RWPE1 (cell line): ENCODE data around the gene GRIK4.
"Not testable (repeated sequence)": the region's sequence is repeated elsewhere in the genome, so short reads cannot be mapped to it uniquely, and the experiment has no call there.

Experiments
- CTCF ChIA-PET: fragments of 350-600 bp; sonication (Branson Sonifier 250); formaldehyde crosslinking; extraction: SDS; loops from one replicate; lab custom pipeline; 2021; lab: Yijun Ruan, JAX
- POLR2A ChIA-PET: fragments of 400-600 bp; formaldehyde crosslinking; extraction: SDS; loops from one replicate; lab custom pipeline; 2020; ENCODE audit warnings: antibody characterized with exemption; ENCODE audit not compliant: low non-redundant PET; lab: Yijun Ruan, JAX
- DNase-seq: peaks from one replicate; pipeline ENCODE4 v3.0.0; 2012; ENCODE audit warnings: low spot score
- H3K27ac ChIP-seq: fragments of 450-650 bp; 2 replicates; pipeline ENCODE4 v1.5.1; 2017
- TF ChIP-seq, protein P1 (sequence below): fragments of 450-650 bp; conservative IDR thresholded peaks from 2 replicates; pipeline ENCODE4 v1.5.1; 2017; ENCODE audit warnings: low read depth, mild to moderate bottlenecking

The GRIK4 gene

GRCh38 chr11:120759046-120759445 is 247.5 kb downstream of the GRIK4 start:
- TF ChIP-seq, protein P1, sequence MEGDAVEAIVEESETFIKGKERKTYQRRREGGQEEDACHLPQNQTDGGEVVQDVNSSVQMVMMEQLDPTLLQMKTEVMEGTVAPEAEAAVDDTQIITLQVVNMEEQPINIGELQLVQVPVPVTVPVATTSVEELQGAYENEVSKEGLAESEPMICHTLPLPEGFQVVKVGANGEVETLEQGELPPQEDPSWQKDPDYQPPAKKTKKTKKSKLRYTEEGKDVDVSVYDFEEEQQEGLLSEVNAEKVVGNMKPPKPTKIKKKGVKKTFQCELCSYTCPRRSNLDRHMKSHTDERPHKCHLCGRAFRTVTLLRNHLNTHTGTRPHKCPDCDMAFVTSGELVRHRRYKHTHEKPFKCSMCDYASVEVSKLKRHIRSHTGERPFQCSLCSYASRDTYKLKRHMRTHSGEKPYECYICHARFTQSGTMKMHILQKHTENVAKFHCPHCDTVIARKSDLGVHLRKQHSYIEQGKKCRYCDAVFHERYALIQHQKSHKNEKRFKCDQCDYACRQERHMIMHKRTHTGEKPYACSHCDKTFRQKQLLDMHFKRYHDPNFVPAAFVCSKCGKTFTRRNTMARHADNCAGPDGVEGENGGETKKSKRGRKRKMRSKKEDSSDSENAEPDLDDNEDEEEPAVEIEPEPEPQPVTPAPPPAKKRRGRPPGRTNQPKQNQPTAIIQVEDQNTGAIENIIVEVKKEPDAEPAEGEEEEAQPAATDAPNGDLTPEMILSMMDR, result no peak
- CTCF ChIA-PET, result interaction anchor here (0.5 to 0.7 kb wide), 2 partner anchors 44 to 186 kb away, joined by 3 read pairs; no protein-coding TSS in a partner anchor

GRCh38 chr11:120765710-120766109 is 254.2 kb downstream of the GRIK4 start:
- POLR2A ChIA-PET, DNase-seq, H3K27ac ChIP-seq: not testable (repeated sequence)
- CTCF ChIA-PET, result interaction anchor here (0.6 kb wide), 1 partner anchor 36 kb away, joined by 9 read pairs; no protein-coding TSS in a partner anchor

More at GRCh38 chr11:120759046-120759445, 247.5 kb downstream of the GRIK4 start:
- no peak overlapping the region for H3K27ac ChIP-seq
- DNase-seq, result no peak
- POLR2A ChIA-PET, result no interaction called here

DNA sequence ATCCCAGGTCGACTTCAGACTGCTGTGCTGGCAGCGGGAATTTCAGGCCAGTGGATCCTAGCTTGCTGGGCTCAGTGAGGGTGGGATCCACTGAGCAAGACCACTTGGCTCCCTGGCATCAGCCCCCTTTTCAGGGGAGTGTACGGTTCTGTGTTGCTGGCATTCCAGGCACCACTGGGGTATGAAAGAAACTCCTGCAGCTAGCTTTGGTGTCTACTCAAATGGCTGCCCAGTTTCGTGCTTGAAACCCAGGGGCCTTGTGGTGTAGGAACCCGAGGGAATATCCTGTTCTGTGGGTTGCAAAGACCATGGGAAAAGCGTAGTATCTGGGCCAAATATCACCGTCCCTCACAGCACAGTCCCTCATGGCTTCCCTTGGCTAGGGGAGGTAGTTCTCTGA is 254.8 kb downstream of the GRIK4 start:
- ChIA-PET POLR2A (no interaction called here), CTCF (no interaction called here)
- TF ChIP-seq, protein P1, result no peak
- DNase-seq, result no peak
- H3K27ac ChIP-seq, result no peak overlapping the region

DNA sequence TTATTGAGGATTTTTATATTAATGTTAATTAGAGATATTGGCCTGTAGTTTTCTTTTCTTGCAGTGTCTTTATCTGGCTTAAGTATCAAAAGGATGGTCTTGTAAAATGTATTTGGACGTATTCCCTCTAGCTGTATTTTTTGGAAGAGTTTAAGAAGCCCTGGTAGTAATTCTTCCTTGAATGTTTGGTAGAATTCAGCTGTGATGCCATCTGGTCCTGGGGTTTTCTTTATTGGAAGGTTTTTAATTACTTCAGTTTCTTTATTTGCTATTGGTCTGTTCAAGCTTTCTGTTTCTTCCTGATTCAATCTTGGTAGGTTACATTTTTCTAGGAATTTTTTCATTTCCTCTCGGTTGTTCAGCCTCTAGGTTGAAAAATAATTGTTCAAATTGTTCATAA is 257.4 kb downstream of the GRIK4 start:
- CTCF ChIA-PET, result interaction anchor here (0.7 kb wide), 1 partner anchor 65 kb away, joined by 3 read pairs; no protein-coding TSS in a partner anchor

GRCh38 chr11:120769906-120770305 is 258.4 kb downstream of the GRIK4 start:
- POLR2A ChIA-PET, result no interaction called here
- H3K27ac ChIP-seq, result no peak overlapping the region
- TF ChIP-seq, protein P1, result no peak
- no peak for DNase-seq
- CTCF ChIA-PET, result no interaction called here

More for the DNA sequence above, 257.4 kb downstream of the GRIK4 start:
- TF ChIP-seq, protein P1, result no peak
- H3K27ac ChIP-seq, result no peak overlapping the region
- no peak for DNase-seq
- POLR2A ChIA-PET, result no interaction called here

DNA sequence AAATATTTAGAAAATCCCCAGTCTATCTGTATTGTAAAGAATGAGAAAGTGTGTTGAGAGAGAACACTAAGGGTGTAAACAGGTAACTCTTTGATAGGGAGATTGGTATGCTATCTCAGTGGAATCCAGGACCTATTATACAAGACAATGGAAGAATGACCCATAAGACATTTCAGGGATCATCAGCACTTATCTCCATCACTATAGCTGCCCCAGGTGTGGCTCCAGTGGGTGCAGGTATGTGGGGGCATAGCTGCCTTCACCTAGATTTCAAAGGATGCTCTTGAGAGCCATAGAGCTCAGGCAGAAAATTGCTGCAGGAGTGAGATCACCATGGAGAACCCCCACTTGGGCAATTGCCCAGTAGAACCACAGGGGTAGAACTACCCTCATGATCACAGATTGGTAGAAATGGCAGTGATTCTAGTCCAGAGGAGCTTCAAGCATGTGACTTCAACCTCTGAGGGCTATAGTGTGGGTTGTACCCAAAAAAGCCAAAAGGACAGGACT is 260.1 kb downstream of the GRIK4 start:
- TF ChIP-seq, protein P1, result no peak
- no peak for DNase-seq
- no peak overlapping the region for H3K27ac ChIP-seq
- ChIA-PET POLR2A (no interaction called here), CTCF (interaction anchor here (0.5 kb wide), 1 partner anchor 107 kb away, joined by 4 read pairs; no protein-coding TSS in a partner anchor)

- ChIA-PET POLR2A (no interaction called here), CTCF (no interaction called here)
- H3K27ac ChIP-seq, result no peak overlapping the region
- TF ChIP-seq, protein P1, result no peak
- no peak for DNase-seq
These were observed 262.0 kb downstream of the GRIK4 start for GRCh38 chr11:120773501-120774031.
